ENCODE results near the gene SMNDC1. TPM values are rescaled to one million over a fixed set of nuclear protein-coding genes. Genes with fewer than 3 reads are reported as not detected.

SMNDC1 gene
- total RNA-seq = 12.3 TPM

GRCh38 chr10:110304780-110305421, at the start of gene SMNDC1:
Gene SMNDC1, minus strand, starts transcription at chr10:110304920. Its CDS starts 1,333 bp downstream, at chr10:110303587.
- Histone ChIP-seq H3K4me1 (peaks cover 44% of the 10 kb centered on the region), H3K4me3 (peak within 1 kb of the TSS; percentile 96 to 99), H3K27ac (peak within 1 kb of the TSS; percentile 95), H3K36me3 (peaks cover 0 to 20% of the 10 kb centered on the region in 2 donors), H3K27me3 (no peaks in the 10 kb centered on the region), H3K9me3 (no peaks in the 10 kb centered on the region)
- TF ChIP-seq, protein P1, sequence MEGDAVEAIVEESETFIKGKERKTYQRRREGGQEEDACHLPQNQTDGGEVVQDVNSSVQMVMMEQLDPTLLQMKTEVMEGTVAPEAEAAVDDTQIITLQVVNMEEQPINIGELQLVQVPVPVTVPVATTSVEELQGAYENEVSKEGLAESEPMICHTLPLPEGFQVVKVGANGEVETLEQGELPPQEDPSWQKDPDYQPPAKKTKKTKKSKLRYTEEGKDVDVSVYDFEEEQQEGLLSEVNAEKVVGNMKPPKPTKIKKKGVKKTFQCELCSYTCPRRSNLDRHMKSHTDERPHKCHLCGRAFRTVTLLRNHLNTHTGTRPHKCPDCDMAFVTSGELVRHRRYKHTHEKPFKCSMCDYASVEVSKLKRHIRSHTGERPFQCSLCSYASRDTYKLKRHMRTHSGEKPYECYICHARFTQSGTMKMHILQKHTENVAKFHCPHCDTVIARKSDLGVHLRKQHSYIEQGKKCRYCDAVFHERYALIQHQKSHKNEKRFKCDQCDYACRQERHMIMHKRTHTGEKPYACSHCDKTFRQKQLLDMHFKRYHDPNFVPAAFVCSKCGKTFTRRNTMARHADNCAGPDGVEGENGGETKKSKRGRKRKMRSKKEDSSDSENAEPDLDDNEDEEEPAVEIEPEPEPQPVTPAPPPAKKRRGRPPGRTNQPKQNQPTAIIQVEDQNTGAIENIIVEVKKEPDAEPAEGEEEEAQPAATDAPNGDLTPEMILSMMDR (IDR thresholded peaks at IDR 0.05) = peak in 1 of 3 experiments; percentile 34
- peak in 1 of 2 donors; percentile 54 for TF ChIP-seq POLR2A (IDR thresholded peaks at IDR 0.05)
- TF ChIP-seq POLR2AphosphoS5 (IDR thresholded peaks at IDR 0.05; ENCODE audit: insufficient read depth in 1 of 2, low read depth in 1 of 2) = peak; percentile 89 to 91
- DNase-seq (ENCODE audit: extremely low spot score in 2 of 2) = peak; percentile 98
- intact Hi-C loops (cut with DNase I) = loop anchor here (10.0 kb wide), 1 partner anchor 260 kb away; the partner anchor contains the start of gene SMC3

GRCh38 chr10:110354322-110354766, 49.6 kb upstream of the SMNDC1 start:
- no peaks in the 10 kb centered on the region for H3K9me3 ChIP-seq
- TF ChIP-seq POLR2AphosphoS5 (IDR thresholded peaks at IDR 0.05; ENCODE audit: insufficient read depth in 1 of 2, low read depth in 1 of 2) = no peak
- TF ChIP-seq, protein P1 (IDR thresholded peaks at IDR 0.05) = peak; percentile 18 to 58 (median 55)
- no peaks in the 10 kb centered on the region for H3K36me3 ChIP-seq
- no peak overlapping the region for H3K27ac ChIP-seq
- intact Hi-C loops (cut with DNase I) = no loop called here
- DNase-seq (ENCODE audit: extremely low spot score in 2 of 2) = no peak
- no peak overlapping the region for H3K4me3 ChIP-seq
- H3K4me1 ChIP-seq = peaks cover 32% of the 10 kb centered on the region
- no peaks in the 10 kb centered on the region for H3K27me3 ChIP-seq

- intact Hi-C loops (cut with DNase I) = no loop called here
Measured at GRCh38 chr10:110353244-110354119, 48.8 kb upstream of the SMNDC1 start.

GRCh38 chr10:110352930-110353243, 48.2 kb upstream of the SMNDC1 start:
- intact Hi-C loops (cut with DNase I) = no loop called here
- no peak for DNase-seq (ENCODE audit: extremely low spot score in 2 of 2)
- TF ChIP-seq POLR2A (IDR thresholded peaks at IDR 0.05) = no peak
- no peak for TF ChIP-seq POLR2AphosphoS5 (IDR thresholded peaks at IDR 0.05; ENCODE audit: insufficient read depth in 1 of 2, low read depth in 1 of 2)
- TF ChIP-seq, protein P1 (IDR thresholded peaks at IDR 0.05) = no peak
- no peaks in the 10 kb centered on the region for H3K36me3 ChIP-seq
- no peak overlapping the region for H3K27ac ChIP-seq
- H3K4me1 ChIP-seq = peaks cover 29% of the 10 kb centered on the region
- H3K9me3 ChIP-seq = no peaks in the 10 kb centered on the region
- H3K4me3 ChIP-seq = no peak overlapping the region
- no peaks in the 10 kb centered on the region for H3K27me3 ChIP-seq

More at GRCh38 chr10:110353244-110354119, 48.8 kb upstream of the SMNDC1 start:
- Histone ChIP-seq H3K9me3 (no peaks in the 10 kb centered on the region), H3K27ac (no peak overlapping the region), H3K4me1 (peaks cover 32% of the 10 kb centered on the region), H3K4me3 (no peak overlapping the region), H3K27me3 (no peaks in the 10 kb centered on the region), H3K36me3 (no peaks in the 10 kb centered on the region)
- no peak for DNase-seq (ENCODE audit: extremely low spot score in 2 of 2)
- TF ChIP-seq, protein P1 (IDR thresholded peaks at IDR 0.05) = no peak
- TF ChIP-seq POLR2A (IDR thresholded peaks at IDR 0.05) = no peak
- TF ChIP-seq POLR2AphosphoS5 (IDR thresholded peaks at IDR 0.05; ENCODE audit: insufficient read depth in 1 of 2, low read depth in 1 of 2) = peak in 1 of 2 donors; percentile 14
